GM12801 (cell line): ENCODE measurements around the gene MCIDAS.

Experiments used
- CTCF ChIP-seq: IDR thresholded peaks from one replicate; pipeline ENCODE4 v1.5.1; 2011; ENCODE audit warnings: control low read depth; ENCODE audit not compliant: insufficient read length; ENCODE audit errors: extremely low read depth

The MCIDAS gene

GRCh38 chr5:55187370-55187769, 39.7 kb downstream of the MCIDAS start:
- no peak for TF ChIP-seq CTCF

- no peak for TF ChIP-seq CTCF
Measured at GRCh38 chr5:55180016-55180415, 47.1 kb downstream of the MCIDAS start.

GRCh38 chr5:55177078-55177477, 50.0 kb downstream of the MCIDAS start:
- TF ChIP-seq CTCF = no peak

- no peak for TF ChIP-seq CTCF
Measured at GRCh38 chr5:55176176-55176818, 50.8 kb downstream of the MCIDAS start.

- TF ChIP-seq CTCF = no peak
Measured at GRCh38 chr5:55175781-55176175, 51.3 kb downstream of the MCIDAS start.

- TF ChIP-seq CTCF = no peak
Measured at GRCh38 chr5:55173687-55174230, 53.4 kb downstream of the MCIDAS start.

- no peak for TF ChIP-seq CTCF
Measured at GRCh38 chr5:55172937-55173686, 54.0 kb downstream of the MCIDAS start, which contains the start of gene CDC20B. Gene CDC20B, minus strand, starts transcription at chr5:55173177. Its CDS starts 177 bp downstream, at chr5:55173000.
